Subcutaneous adipose tissue (tissue), 4 donors: ENCODE measurements around the gene SRRM5. TPM values are rescaled to one million over a fixed set of nuclear protein-coding genes. Genes with fewer than 3 reads are reported as not detected.

Experiments used
- CTCF ChIP-seq: fragments of 450-650 bp; IDR thresholded peaks from one replicate; pipeline ENCODE4 v1.5.1; 2016; ENCODE audit warnings: low read depth, mild to moderate bottlenecking, control low read depth, antibody characterized with exemption, moderate library complexity
- total RNA-seq, 4 donors: library from RNA; depleted of rRNA; stranded (reverse); fragments of >200 nt; gene quantifications; one replicate each; pipeline ENCODE4 v1.1.0, GENCODE V29; 2016

SRRM5 gene
- total RNA-seq, 4 donors from 2014 or later = 0.33 to 0.66 (median 0.34) TPM; not detected in 1

DNA sequence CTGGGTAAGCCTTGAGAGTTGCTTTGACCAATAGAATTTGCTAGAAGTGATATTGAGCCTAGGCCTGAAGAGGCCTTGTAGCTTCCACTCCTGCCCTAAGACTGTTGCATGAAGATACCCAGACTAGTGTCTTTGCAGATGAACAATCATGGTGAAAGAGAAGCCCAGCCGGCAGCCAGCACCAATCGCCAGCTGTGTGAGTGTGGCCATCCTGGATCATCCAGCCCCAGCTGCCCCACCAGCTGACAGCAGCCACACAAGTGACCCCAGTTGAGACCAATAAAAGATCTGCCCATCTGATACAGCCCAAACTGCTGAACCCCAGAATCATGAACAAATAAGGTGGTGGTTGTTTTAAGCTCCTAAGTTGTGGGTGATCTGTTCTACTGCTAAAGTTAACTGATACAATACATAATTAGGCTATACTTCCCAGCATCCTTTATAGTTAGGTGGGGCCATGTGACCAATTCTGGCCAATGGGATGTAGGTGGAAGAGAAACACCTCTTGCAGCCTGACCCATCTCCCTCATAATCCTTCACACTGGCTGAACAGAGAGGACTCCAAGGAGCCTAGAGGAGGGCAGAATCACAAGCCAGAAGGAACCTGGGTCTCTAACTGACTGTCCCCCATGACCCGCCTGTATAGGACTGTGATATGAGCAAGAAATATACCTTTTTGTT, 16.9 kb downstream of the SRRM5 start:
- no peak for TF ChIP-seq CTCF

DNA sequence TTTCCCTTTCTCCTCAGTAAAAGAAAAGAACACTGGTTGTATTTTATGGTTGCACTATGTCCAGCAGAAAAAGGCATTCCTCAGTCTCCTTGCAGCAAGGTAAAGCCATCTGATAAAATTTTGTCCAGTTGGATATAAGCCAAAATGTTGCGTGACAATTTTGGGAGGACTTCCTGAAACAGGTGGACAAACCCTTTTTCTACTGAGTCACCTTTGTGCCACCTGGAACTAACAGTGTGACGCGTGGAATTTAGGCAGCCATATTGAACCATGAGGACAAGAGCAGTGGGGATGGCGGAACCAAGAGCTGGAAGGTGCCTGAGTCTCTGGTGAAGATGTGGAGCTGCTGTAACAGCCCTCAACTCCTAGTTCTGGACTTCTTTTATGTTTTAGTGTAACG, 19.6 kb downstream of the SRRM5 start:
- TF ChIP-seq CTCF = no peak

DNA sequence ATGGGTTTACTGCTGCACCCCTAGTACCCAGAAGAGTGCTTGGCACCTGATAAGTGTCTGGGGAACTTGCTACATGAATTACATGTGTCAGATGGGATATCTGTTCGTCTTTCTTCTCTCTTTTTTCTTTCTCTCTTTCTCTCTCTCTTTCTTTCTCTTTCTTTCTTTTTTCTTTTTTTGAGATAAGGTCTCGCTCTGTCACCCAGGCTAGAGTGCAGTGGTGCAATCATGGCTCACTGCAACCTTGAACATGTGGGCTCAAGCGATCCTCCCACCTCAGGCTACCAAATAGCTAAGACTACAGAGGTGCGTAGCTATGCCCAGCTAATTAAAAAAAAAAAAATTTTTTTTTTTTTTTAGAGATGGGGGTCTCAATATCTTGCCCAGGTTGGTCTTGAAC, 21.6 kb downstream of the SRRM5 start:
- TF ChIP-seq CTCF = no peak

DNA sequence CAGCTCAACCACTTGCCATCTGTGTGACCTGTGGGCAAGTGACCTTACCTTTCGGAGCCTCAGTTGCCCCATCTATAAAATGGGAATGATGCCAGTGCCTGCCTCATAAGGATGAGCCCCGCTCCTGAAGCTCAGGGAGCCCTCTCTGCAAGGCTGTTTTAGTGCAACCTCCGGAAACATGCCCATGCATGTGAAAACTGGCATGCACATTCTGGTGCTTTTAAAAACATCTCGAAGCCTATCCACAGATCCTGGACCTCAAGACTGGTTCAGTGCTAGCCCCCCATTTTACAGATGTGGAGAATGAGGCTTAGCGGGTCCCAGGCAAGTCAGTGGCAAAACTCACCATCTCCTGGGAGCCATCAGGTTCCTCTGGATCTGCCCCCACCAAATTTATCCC, 22.2 kb downstream of the SRRM5 start:
- no peak for TF ChIP-seq CTCF

GRCh38 chr19:43634506-43634871, 22.6 kb downstream of the SRRM5 start:
- no peak for TF ChIP-seq CTCF

DNA sequence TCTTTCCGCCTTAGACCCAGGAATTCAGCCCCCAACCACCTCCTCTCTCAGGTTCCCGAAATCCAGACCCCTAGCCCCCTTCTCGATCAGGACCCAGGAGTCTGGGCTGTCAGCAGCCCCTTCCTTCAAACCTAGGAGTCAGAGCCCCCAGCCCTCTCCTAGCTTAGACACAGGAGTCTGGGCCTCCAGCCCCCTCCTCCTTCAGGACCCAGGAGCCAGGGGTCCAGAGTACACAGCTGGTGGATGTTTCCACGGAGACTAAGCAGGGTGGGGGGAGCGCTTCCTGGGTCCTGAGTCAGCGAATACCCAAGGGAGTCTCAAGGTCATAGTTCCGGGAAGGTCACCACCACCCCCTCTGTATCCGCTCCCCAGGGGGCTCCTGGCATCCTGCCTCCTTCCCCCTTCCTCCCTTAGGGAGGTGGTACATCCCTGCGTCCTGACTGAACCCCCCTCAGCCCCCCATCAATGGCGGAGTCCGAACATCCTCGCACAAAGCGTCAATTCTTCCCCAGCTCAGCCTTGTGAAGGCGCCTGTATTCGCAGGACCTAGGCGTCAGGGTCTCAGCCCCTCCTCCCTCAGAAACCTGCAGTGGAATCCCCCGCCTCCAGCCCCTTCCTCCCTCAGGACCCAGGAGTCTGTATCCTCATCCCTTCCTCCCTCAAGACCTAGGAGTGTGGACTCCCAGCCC, 23.1 kb downstream of the SRRM5 start:
- no peak for TF ChIP-seq CTCF

DNA sequence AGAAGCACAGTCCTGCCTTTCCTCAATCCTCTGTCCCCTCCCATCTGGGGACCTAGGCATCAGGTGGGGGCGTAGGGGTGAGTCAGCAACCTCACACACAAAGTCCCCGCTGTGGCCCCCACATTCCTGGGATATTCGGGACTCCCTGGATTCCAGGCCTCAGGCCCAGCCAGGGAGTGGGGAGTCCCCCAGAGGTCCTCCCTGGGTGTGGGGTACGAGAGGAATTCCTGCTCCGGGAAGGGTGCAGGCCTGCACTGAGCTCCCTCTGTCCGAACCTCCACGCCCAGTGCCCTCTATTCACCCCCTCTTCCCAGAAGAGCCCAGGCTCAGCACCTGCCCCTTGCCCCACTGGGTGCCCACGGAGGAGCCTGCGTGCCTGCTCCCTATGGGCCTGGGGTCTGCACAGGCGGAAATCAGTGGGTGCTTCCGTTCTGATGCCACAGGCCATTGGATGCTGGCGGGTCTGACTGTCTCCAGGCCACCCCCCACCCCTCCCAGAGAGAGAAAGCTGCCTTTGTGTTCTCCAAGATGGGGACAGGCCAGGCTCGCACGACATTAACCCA, 24.3 kb downstream of the SRRM5 start:
- TF ChIP-seq CTCF = no peak
